CD14-positive monocyte (primary cell): Measurements from ENCODE around the gene KLF15. TPM values are rescaled to one million over a fixed set of nuclear protein-coding genes. Genes with fewer than 3 reads are reported as not detected.

Experiments
- DNase-seq, 3 donors: peaks; one replicate each; pipeline ENCODE4 v3.0.0-alpha.2; 2011 to 2022
- H2AFZ ChIP-seq: 2 replicates; pipeline ENCODE4 v1.6.0; 2012; ENCODE audit warnings: mild to moderate bottlenecking, low read depth, low read length, inconsistent platforms; ENCODE audit not compliant: insufficient read depth, poor library complexity, severe bottlenecking
- H3K27ac ChIP-seq, 2 donors: 1 replicate in 1 of 2; 2 replicates in 1 of 2; pipeline ENCODE4 v1.5.1; 2012 to 2013; ENCODE audit warnings: low read length in 2 of 2, control low read depth in 1 of 2, inconsistent platforms in 1 of 2, low read depth in 1 of 2, mild to moderate bottlenecking in 1 of 2
- H3K27me3 ChIP-seq, 2 donors: one replicate each; pipeline versions ENCODE4 v1.6.0 to v1.6.1; 2011 to 2013; ENCODE audit warnings: low read length in 2 of 2; ENCODE audit not compliant: control insufficient read depth in 2 of 2, insufficient read depth in 2 of 2
- H3K36me3 ChIP-seq, 2 donors: replicated peaks in 1 of 2; 1 replicate in 1 of 2; 2 replicates in 1 of 2; pipeline versions ENCODE4 v1.5.1 to v1.6.1; 2012 to 2013; ENCODE audit warnings: low read length in 2 of 2, control low read depth in 1 of 2, inconsistent platforms in 1 of 2, mild to moderate bottlenecking in 1 of 2; ENCODE audit not compliant: insufficient read depth in 2 of 2, control insufficient read depth in 1 of 2
- H3K4me1 ChIP-seq, 2 donors: 1 replicate in 1 of 2; 2 replicates in 1 of 2; pipeline versions ENCODE4 v1.5.1 to v1.6.1; 2012 to 2013; ENCODE audit warnings: low read length in 2 of 2, control low read depth in 1 of 2, inconsistent platforms in 1 of 2, mild to moderate bottlenecking in 1 of 2, moderate library complexity in 1 of 2; ENCODE audit not compliant: insufficient read depth in 2 of 2, control insufficient read depth in 1 of 2
- H3K4me2 ChIP-seq: replicated peaks from 2 replicates; pipeline ENCODE3; 2012; ENCODE audit warnings: low read length, moderate library complexity, mild to moderate bottlenecking; ENCODE audit not compliant: poor library complexity, severe bottlenecking; ENCODE audit errors: extremely low read depth
- H3K4me3 ChIP-seq, 3 experiments: fragments of 200-600 bp in 1 of 3; sonication (generic) in 1 of 3; replicated peaks in 1 of 3; 1 replicate in 2 of 3; 2 replicates in 1 of 3; pipeline ENCODE4 v1.5.1; 2011 to 2013; ENCODE audit warnings: low read length in 3 of 3, mild to moderate bottlenecking in 3 of 3, control low read depth in 2 of 3, low read depth in 2 of 3, inconsistent platforms in 1 of 3, moderate library complexity in 1 of 3
- H3K79me2 ChIP-seq: 2 replicates; pipeline ENCODE4 v1.6.0; 2012; ENCODE audit warnings: mild to moderate bottlenecking, control low read depth, inconsistent platforms, low read length, moderate library complexity; ENCODE audit not compliant: insufficient read depth
- H3K9ac ChIP-seq: 2 replicates; pipeline ENCODE4 v1.6.0; 2017; ENCODE audit warnings: low read length, mild to moderate bottlenecking; ENCODE audit not compliant: insufficient read depth, poor library complexity, severe bottlenecking
- H3K9me3 ChIP-seq, 2 donors: replicated peaks in 1 of 2; 1 replicate in 1 of 2; 2 replicates in 1 of 2; pipeline versions ENCODE4 v1.5.1 to v1.6.1; 2012 to 2013; ENCODE audit warnings: low read length in 2 of 2, control low read depth in 1 of 2; ENCODE audit not compliant: control insufficient read depth in 1 of 2, insufficient read depth in 1 of 2
- H4K20me1 ChIP-seq: 2 replicates; pipeline ENCODE4 v1.6.0; 2012; ENCODE audit warnings: mild to moderate bottlenecking, low read length, control low read depth, moderate library complexity; ENCODE audit not compliant: insufficient read depth
- H3K27ac Mint-ChIP-seq, 7 donors: one replicate each; pipeline ENCODE4 v1.8.0; 2020; ENCODE audit warnings: mild to moderate bottlenecking in 7 of 7, mixed read lengths in 7 of 7, moderate library complexity in 6 of 7, inconsistent platforms in 2 of 7
- H3K27me3 Mint-ChIP-seq, 3 donors: one replicate each; pipeline ENCODE4 v1.8.0; 2021 to 2022; ENCODE audit warnings: low read depth in 3 of 3, mild to moderate bottlenecking in 3 of 3, mixed read lengths in 3 of 3, moderate library complexity in 3 of 3, inconsistent platforms in 1 of 3
- H3K36me3 Mint-ChIP-seq, 2 donors: one replicate each; pipeline ENCODE4 v1.8.0; 2020; ENCODE audit warnings: mixed read lengths in 2 of 2, inconsistent platforms in 1 of 2, mild to moderate bottlenecking in 1 of 2
- H3K4me1 Mint-ChIP-seq: one replicate; pipeline ENCODE4 v1.8.0; 2020; ENCODE audit warnings: mild to moderate bottlenecking, mixed read lengths
- H3K4me3 Mint-ChIP-seq, 2 donors: one replicate each; pipeline ENCODE4 v1.8.0; 2020; ENCODE audit warnings: mild to moderate bottlenecking in 2 of 2, mixed read lengths in 2 of 2, moderate library complexity in 1 of 2
- H3K9me3 Mint-ChIP-seq, 7 donors: one replicate each; pipeline ENCODE4 v1.8.0; 2020 to 2022; ENCODE audit warnings: mixed read lengths in 7 of 7, mild to moderate bottlenecking in 6 of 7, moderate library complexity in 6 of 7, inconsistent platforms in 2 of 7
- WGBS: methylation state at CpG from one replicate; pipeline ENCODE4 v1.1.5; 2013; ENCODE audit warnings: missing lambda C conversion rate; ENCODE audit not compliant: insufficient coverage; 5-methylcytosine and 5-hydroxymethylcytosine counted together
- intact Hi-C, 2 donors: fragments of 100-400 bp; cut with micrococcal nuclease; formaldehyde crosslinking; loops; one replicate each; pipeline versions ENCODE4 v1.15.0 to v1.15.1; 2023
- polyA plus RNA-seq, 3 donors: library from polyadenylated mRNA; depleted of rRNA in 1 of 3; unstranded in 2 of 3; stranded (reverse) in 1 of 3; fragments of 300-500 nt in 2 of 3; fragments of >200 nt in 1 of 3; fragmentation: Illumina TruSeq in 2 of 3; gene quantifications; 1 replicate in 2 of 3; 2 replicates in 1 of 3; pipeline ENCODE4 v1.2.3, GENCODE V29; 2012 to 2021
- TF ChIP-seq, protein P1 (sequence below): fragments of 200-600 bp; IDR thresholded peaks from one replicate; pipeline ENCODE4 v1.8.0; 2022; ENCODE audit warnings: antibody characterized with exemption, mild to moderate bottlenecking

KLF15 gene
- polyA plus RNA-seq, 3 donors = not detected

DNA sequence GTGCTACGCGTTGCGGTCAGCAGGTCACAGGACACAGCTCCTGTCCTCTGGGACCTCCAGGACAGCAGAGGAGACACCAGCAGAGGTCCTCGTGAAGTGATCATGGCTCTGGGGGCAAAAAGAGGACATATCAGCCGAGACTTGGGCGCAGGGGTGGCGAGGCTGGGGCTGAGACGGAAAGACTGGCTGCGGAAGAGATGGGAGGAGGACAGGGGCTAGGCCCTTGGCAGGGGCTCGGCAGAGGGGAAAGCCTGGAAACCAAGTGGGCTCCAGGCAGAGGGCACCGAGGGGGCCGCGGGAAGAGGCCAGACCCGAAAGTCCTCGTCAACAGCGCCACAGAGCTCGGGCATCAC lies 32.6 kb upstream of the KLF15 start:
- no peaks in the 10 kb centered on the region for H3K79me2 ChIP-seq
- DNase-seq = no peak
- H2AFZ ChIP-seq = peak overlapping the region; percentile 77
- peak overlapping the region in 1 of 3 experiments; percentile 36 for H3K4me3 ChIP-seq
- intact Hi-C loops = loop anchor here (1.0 to 10.0 kb wide), 5 partner anchors 142 to 465 kb away; no protein-coding TSS in a partner anchor
- no peaks in the 10 kb centered on the region for H3K36me3 ChIP-seq
- TF ChIP-seq, protein P1, sequence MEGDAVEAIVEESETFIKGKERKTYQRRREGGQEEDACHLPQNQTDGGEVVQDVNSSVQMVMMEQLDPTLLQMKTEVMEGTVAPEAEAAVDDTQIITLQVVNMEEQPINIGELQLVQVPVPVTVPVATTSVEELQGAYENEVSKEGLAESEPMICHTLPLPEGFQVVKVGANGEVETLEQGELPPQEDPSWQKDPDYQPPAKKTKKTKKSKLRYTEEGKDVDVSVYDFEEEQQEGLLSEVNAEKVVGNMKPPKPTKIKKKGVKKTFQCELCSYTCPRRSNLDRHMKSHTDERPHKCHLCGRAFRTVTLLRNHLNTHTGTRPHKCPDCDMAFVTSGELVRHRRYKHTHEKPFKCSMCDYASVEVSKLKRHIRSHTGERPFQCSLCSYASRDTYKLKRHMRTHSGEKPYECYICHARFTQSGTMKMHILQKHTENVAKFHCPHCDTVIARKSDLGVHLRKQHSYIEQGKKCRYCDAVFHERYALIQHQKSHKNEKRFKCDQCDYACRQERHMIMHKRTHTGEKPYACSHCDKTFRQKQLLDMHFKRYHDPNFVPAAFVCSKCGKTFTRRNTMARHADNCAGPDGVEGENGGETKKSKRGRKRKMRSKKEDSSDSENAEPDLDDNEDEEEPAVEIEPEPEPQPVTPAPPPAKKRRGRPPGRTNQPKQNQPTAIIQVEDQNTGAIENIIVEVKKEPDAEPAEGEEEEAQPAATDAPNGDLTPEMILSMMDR = no peak
- peaks cover 0 to 8% of the 10 kb centered on the region in 2 donors for H3K4me1 ChIP-seq
- no peak overlapping the region for H3K4me2 ChIP-seq
- no peak overlapping the region for H3K27ac ChIP-seq
- H3K9me3 Mint-ChIP-seq = peaks cover 0 to 6% (median 0%) of the 10 kb centered on the region in 7 donors
- peaks cover 7% of the 10 kb centered on the region for H3K4me1 Mint-ChIP-seq
- no peaks in the 10 kb centered on the region for H3K36me3 Mint-ChIP-seq
- no peaks in the 10 kb centered on the region for H4K20me1 ChIP-seq
- H3K27ac Mint-ChIP-seq = peak overlapping the region in 5 of 7 donors; percentile 44 to 81 (median 75)
- H3K9ac ChIP-seq = no peak overlapping the region
- H3K27me3 Mint-ChIP-seq = peaks cover 36 to 68% (median 52%) of the 10 kb centered on the region in 3 donors
- 57% methylated on average over 10 of the region's 17 CpGs for WGBS
- peak overlapping the region; percentile 51 to 72 for H3K4me3 Mint-ChIP-seq
- no peaks in the 10 kb centered on the region for H3K9me3 ChIP-seq
- H3K27me3 ChIP-seq = peaks cover 10 to 36% of the 10 kb centered on the region in 2 donors

DNA sequence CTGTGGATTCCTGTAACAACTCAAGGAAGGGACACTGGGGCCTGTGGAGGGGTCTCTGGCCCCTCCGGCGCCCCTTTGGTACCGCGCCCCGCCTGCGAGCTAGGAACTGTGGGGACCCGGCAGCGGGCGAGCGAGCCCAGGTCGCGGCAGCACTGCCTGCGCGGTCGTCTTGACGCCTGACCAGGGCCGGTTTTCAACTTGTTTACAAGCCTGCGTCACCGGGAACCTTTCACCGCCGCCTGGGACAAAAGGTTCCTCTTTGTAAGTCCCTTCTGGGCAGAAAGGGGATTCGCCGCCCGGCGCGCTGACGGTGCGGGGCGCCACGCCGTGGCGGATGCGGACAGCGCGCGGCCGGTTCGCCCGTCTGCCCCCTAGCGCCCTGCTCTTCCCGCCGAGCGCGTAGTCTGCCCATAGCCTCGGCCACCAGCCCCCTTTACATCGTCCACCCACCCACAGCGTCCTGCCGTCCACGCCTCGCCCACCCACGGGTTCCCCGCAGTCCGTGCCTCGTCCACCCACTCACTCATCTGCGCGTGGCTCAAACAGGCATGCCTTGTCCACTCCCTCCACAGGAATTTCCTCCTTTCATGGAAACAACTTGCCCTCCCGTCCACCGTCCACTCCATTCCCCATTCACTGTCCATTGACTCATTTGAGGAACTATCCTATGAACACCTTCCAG lies 32.0 kb upstream of the KLF15 start:
- Histone ChIP-seq H4K20me1 (no peaks in the 10 kb centered on the region), H3K36me3 (no peaks in the 10 kb centered on the region), H2AFZ (peak overlapping the region; percentile 77), H3K9ac (peak overlapping the region; percentile 55), H3K79me2 (no peaks in the 10 kb centered on the region), H3K4me2 (peak overlapping the region; percentile 63), H3K4me1 (peaks cover 0 to 8% of the 10 kb centered on the region in 2 donors), H3K4me3 (peak overlapping the region in 1 of 3 experiments; percentile 36), H3K27me3 (peaks cover 6 to 30% of the 10 kb centered on the region in 2 donors), H3K27ac (peak overlapping the region; percentile 38 to 40), H3K9me3 (no peaks in the 10 kb centered on the region)
- peak overlapping the region in 6 of 7 donors; percentile 31 to 81 (median 68) for H3K27ac Mint-ChIP-seq
- WGBS = 4% methylated on average over 58 of the region's 58 CpGs
- peaks cover 7% of the 10 kb centered on the region for H3K4me1 Mint-ChIP-seq
- H3K36me3 Mint-ChIP-seq = no peaks in the 10 kb centered on the region
- H3K4me3 Mint-ChIP-seq = peak overlapping the region; percentile 51 to 72
- H3K9me3 Mint-ChIP-seq = peaks cover 0 to 5% (median 0%) of the 10 kb centered on the region in 7 donors
- TF ChIP-seq, protein P1 = peak; percentile 95
- peaks cover 31 to 63% (median 48%) of the 10 kb centered on the region in 3 donors for H3K27me3 Mint-ChIP-seq
- intact Hi-C loops = loop anchor here (1.0 to 10.0 kb wide), 4 partner anchors 142 to 255 kb away; no protein-coding TSS in a partner anchor
- peak; percentile 90 to 92 (median 91) for DNase-seq
